HUDEP-2 (cell line): ENCODE measurements around the gene KIAA1328.

Experiments used
- DNase-seq, 76 experiments: peaks; one replicate each; lab custom pipeline; 2025; ENCODE audit not compliant: unreplicated experiment in 76 of 76; lab: John Stamatoyannopoulos, UW

The KIAA1328 gene

DNA sequence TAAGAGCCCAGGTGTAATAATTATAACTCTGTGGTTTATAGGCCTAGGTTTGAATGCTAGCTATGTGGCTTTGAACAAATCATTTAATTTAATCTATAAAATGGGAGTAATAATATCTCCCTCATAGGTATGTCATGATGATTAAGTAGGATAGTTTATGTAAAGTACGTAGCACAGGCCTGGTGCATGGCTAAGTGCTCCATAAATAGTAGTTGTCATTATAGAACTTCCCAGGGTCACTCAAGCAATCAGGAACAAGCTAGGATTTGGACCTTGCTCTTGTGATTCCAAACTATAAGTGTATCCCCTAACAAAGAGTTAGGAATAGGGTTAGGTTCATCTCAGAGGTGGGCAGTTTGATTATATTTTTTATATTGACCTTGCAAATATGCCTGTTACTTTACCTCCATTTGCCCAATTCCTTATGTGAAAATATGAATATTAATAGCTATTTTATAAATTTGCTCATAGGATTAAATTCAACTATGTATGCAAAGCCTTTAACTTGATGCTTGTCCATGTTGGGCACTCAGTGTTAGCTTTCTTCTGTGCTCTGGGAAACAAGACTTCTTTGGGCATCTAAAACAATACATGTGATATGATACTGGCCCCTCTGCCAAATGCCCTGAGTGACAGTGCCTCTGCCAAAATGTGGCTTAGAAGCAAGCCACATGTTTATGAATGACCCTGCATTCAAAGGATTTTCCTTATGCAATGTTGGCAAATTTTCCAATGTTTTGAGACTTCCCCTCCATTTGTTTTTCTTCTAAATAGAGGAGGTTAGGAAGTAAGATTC is 353.6 kb downstream of the KIAA1328 start:
- DNase-seq = no peak

DNA sequence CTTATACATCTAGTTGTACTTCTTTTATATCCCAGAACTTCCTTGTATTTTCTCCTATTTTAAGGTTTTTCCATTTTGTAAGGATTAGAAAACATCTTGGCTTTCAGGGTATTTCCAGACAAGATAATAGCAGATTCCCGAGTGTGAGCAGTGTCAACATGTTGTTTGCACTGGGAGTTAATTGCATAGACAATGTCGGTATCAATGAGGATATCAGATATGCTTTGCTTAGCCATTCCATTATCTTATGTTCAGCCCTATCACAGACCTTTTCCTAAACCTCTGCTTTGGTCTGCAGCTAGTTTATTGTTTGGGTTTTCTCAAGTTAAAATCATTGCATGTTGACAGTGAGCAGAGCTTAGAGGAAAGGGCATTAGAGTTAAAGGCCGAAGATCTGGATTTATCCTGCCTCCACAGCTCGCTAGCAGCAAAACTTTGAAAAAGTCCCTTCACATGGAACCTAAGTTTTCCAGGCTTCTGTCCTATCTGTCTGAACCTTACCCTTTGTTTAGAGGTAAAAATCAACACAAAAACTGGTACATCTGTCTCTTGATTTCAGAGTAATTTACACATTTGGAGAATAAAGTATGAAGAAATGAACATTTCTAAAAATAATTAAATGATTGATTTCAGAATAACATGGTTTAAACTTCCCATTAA is 355.4 kb downstream of the KIAA1328 start:
- no peak for DNase-seq

DNA sequence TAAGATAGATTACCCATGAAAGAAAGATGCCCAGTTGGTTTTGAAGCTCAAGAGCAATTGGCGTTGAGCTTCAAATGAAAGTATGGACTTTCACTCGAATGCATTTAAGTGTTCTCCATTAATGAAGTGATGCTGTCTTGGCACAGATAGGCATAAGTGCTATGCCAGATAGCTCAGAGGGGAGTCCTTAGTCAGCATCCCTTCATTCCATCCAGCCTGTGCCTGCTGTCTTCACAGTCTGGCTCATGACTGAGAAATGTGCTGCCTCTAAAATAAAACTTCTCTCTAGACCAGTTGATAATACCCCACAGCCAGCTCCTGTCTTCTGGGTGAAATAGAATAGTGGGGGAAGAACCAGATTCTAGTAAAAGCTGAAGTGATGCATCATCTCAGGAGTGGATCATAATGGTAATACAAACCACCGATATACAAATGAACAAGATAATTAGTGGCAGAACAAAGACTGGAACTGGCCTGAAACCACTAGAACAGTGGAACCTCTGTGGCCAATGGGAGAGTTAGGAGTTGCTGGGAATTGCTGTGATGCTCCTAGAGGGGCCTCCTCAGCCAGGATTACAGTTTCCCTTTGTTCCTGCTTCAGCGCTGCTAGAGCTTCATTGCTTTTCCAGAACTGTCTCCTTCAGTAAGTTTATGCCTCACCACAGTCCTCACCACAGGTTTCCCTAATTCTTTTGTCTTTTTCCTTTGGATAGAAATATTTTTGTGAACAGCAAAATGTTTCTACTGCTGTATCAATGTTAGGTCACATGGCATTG is 359.3 kb downstream of the KIAA1328 start:
- no peak for DNase-seq

DNA sequence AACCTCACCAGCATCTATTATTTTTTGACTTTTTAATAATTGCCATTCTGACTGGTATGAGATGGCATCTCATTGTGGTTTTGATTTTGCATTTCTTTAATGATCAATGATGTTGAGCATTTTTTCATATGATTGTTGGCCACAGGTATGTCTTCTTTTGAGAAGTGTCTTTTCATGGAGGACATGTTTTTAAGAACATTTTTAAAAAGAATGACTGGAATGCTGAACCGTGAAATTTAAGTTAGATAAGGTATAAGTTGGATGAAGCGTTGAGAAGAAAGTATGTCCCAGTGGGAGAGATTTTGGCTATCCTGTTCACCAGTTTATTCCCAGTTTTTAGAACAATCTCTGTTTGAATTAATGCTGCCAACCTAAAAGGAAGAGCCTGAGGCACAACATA is 370.8 kb downstream of the KIAA1328 start:
- no peak for DNase-seq

DNA sequence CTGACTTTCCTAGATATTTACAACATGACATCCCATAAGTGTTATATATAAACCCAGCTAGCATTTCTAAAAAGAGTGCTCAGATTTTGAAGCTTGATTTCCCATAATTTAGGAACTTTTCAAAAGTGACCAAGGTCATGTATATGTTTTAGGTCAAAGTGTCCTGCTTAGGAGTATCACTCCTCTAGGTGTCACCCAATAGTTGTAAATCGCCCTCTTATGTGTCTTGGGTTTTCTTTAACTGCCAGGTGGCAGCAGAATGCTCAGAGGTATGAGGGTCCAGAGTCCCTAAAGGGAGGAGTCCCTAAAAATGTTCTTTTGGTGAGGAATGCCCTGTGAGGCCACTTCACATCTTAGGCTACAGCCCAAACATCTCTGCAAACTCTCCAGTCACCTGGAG is 378.4 kb downstream of the KIAA1328 start:
- no peak for DNase-seq

DNA sequence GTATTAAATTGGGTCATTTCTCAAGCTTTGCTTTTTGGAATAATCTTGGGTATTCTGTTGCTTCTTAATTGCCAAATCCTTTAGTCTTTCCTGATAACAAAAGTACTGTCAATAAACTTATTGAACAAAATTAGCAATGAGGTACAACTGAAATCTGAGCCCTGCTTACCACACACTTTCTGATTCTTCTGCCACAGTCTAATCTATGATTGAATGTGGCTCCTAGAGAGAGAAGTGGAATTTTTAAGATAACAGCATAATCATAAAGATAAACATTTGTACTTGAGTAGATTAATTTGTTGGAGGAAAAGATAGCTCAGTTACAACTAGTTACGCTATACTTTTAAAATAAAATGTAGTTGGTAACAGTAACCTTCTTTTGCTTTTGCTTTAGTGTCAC is 381.9 kb downstream of the KIAA1328 start:
- DNase-seq = no peak

DNA sequence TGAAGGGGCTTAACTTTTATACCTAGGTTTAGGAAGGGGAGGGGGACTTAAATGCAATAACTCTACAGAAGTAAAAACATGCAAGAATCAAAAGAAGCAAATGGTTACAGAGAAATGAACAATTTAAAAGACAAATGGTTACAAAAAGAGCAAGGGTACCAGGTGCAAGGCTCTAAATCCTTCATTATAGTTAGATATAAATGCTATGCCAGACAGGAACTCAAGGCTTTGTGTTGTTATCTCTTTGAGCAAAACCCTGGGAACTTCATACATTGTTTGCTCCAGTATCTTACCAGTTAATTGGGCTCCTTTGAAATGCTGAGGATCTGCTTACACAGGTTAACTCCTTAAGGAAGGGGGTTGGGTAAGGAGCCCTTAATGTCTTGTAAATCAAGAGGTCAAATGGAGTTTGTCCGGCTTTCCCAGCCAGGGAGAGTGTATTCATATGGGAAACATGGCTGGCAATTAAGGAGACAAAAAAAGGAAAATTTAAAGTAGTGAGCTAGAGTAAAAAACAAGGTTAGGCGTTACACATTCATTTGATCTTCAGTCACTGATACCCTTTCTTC is 389.2 kb downstream of the KIAA1328 start:
- DNase-seq = no peak

DNA sequence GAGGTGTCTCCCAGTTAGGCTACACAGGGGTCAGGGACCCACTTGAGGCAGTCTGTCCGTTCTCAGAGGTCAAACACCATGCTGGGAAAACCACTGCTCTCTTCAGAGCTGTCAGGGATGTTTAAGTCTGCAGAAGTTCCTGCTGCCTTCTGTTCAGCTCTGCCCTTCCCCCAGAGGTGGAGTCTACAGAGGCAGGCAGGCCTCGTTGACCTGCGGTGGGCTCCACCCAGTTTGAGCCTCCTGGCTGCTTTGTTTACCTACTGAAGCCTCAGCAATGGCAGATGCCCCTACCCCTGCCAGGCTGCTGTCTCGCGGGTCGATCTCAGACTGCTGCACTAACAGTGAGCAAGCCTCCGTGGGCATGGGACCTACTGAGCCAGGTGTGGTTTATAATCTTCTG is 390.3 kb downstream of the KIAA1328 start:
- no peak for DNase-seq

DNA sequence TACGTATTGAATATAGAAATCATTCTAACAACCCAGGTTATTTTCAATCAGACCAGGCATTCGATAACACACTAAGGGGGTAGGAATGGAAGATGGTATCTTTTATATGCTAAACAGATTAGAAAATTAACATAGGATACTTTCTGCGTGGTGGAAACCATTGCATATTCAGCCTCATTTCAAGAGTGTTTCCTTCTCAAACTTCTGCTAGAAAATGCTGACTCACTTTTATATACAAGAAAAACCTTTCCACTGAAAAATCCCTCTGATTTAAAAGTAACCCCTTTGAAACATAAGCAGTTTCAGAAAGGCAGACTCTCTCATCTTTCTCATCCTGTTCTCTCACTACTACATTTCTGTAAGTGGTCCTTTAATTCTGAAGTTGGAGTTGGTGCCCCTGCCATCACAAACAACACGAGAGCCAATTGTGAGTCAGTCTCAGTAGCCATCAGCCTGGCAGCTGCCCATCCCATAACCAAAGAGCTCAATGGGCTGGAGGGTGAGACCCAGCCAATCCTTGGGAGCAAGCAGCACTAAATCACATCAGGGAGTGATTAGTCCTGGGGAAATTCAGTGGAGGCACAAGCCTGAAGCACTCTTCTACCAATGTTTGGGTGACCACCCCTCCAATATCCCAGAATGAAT is 393.5 kb downstream of the KIAA1328 start:
- no peak for DNase-seq

DNA sequence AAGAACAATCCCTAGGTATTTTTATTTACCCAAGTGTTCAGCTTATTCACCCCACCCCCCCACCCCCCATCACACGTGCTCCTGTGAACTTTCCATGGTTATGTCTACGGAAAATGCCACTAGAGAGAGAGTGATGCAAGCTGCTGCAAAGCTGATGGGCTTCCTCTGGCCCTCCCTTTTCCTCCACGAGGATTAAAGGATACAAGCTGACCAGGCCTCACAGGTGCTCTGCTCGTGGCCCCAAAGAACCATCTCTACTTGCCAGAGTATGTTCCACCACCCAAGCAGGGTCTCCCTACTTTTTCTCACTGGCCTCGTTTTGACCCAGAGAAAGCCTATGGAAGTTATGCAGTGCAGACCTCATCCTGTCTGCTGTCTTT is 394.1 kb downstream of the KIAA1328 start:
- DNase-seq = no peak

DNA sequence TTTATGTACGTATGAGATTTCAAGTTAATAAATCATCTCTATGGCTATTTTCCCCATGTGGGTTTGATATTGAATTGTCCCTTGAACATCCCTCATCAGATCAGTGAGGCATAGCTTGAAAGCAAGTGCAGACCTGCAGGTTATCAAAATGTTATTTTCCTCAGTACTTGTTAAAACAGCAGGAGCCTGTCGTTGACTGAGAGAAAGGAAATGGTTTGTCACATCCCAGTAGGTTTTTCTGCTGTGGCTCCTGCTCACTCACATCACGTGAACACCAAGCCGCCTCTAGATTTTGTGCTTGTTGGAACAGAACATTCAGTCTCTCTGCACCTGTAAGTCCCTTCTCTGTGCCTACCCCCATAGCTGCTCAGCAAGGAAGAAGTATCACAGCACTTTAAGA is 396.4 kb downstream of the KIAA1328 start:
- no peak for DNase-seq

DNA sequence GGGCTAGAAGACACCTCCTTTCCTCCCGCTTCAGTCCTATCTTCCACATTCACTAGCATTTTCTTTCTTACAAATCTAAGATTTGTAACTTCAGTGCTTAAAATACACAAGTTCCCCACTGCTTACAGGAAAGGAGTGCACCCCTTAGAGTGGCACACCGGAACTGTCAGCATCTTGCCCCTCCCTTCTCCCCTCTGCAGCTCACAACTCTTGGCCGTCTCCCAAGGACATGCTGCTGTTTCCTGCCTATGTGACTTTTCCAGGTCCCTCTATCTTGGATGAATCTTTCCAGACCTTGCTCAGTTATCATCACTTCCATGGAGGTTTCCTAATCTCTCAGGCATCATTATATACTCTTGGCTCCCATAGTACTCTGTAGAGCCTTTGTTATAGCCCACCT is 401.8 kb downstream of the KIAA1328 start:
- no peak for DNase-seq

DNA sequence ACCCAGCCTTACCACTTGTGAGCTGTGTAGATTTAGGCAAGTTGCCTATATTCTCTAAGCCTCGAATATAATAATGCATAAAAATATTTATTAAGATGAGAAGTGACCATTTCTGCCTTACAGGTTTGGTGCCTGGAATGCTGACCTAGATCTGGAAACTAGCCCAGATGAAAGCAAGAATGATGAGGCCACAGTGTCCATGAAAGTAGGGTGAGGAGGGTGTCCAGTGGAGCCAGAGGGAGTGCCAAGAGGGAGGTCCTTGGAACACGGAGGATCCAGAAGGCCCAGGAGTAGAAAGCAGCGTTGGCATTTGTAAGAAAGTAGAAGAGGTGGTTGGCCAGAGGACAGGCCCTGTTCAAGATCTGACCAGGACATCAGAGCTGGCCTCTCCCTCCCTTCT is 402.3 kb downstream of the KIAA1328 start:
- DNase-seq = no peak

DNA sequence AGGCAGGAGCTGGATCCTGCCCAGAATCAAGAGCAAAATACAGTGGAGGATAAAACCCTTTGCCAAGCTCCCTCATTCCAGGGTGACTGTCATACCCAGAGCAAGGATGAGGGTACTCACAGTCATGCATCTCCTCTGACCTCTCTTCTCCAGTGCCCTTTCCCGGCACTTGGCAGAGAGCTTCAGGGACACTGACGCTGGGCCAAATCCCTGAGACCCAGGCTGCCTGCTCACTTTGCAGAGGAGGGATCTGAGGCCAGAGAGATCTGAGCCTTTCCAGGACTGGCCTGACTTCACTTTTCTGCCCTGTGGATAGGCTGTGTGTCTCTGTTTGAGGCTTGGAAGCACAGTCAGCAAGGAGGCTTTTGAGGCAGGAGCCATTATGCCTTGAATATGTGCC is 406.7 kb downstream of the KIAA1328 start:
- no peak for DNase-seq

DNA sequence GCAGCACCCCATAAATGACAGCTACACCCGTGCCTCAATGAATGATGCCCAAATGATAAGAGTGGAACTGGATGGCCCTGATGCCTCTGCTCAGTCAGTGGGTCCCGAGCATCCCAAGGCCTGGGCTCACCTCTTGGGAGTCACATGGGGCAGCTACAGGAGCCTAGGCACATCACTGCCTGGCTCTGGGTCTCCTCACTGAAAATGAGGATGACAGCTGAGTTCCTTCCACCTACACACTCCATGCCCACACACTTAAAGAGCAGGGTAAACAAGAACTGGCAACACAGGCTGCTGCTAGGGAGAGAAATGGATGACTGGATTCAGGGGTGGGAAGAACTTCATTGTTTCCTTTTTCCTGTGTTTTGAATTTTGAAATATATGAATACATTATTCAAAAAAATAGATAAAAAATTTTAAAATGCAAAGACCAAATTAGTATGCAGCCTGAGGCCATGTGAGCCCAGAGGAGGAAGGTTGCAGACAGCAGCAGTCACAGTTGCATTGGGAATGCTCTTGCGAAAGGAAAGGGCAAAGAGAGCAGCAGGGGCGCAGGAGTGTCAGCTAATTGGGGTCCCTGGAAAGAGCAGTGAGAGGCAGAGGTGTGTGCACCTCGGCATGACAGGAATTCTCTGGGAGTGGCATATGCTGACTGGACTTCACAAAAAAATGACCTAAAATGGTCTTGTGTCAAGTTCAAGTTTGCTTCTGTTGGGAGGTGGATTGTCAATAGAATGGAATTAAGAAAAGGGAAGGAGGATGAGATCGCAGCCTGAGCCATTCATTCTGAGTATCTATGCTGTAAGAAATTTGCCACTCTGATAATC is 409.6 kb downstream of the KIAA1328 start:
- no peak for DNase-seq

DNA sequence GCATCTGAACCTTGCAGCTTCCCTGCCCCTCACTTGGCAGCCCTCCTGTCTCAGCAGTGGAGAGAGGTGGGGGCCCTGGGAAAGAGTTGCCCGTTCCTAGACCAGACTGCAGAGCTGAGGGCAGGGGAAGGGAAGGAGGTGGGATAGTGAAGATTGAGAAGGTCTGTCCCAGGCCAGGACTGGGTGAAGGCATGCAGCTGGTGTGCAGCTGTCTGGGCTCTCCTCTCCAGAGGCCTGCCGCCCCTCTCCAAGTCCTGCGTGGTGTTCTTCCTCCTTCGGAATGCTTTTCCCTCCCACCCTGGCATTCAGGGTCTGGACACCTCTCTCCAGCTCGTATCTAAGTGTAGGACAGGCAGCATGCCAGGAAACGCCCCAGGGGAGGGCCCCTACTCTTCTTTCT is 413.2 kb downstream of the KIAA1328 start:
- no peak for DNase-seq

DNA sequence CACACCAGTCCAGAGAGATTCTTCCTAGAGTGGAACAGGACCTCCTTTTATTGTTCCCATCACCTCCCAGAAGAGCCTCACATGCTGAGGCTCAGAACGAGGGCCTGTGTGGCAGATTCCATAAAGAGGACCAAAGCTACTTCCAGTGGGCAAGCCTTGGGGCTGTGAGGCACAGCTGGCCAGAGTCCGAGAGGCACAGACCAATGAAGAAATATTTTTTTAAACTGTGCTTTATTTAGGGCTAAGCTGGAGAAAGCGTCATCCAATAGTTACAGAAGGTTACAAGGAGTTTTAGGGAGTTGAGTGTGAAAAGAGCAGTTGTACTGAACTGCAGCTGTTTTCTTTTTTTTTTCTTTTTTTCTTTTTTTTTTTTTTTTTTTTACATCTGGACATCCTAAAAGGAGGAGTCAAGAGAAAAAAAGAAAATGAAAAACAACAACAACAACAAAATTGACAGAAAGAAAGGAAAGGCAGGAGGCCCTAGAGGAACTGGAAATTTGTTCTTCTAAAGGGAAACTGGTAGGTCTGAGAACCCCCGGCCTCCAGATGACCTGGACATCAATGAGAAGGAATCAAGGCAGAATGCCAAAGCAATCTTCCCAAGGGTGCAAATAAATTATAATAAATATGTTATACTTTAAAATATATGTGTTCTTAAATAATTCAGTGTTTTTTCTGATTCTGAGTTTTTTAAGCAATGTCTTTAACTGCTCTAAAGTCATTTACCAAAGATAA is 414.1 kb downstream of the KIAA1328 start:
- DNase-seq = no peak

DNA sequence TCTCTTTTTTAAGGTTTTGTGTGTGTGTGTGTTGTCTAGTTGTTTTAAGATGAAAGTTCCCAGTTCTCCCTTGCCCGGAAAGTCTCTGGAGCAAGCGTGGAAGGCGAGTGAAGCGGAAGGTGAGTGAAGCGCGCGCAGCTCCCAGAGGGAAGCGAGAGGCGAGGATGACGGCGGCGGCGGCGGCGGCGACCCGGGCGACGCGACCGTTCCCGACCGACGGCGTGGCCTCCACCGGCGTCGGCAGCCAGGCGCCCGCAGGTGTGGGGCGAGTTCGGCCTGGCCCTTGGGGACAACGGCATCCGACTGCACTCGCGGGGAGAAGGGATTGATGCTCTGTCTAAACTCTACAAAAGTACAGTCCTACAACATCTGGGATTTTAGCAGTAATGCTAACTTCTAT is 414.8 kb downstream of the KIAA1328 start:
- DNase-seq = no peak

DNA sequence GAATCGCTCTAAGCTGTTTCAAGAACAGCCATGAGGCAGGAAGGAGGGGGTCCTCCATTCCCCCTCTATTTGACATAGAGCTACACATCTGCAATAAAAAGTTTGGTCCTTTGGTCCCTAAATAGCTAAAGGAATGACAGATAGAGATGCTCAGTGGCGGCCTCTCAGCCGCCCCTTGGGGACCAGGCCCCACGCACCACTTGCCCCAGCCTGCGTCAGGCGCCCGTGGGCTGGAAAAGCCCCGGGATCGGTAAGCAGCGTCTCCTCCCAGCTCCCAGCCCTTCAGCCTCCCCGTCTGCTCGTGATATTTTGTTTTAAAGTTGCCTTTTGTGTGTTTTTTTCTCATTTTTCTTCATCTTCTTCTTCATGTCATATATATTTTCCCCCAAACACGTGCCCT is 415.7 kb downstream of the KIAA1328 start:
- DNase-seq = no peak
